MCF 10A (cell line): ENCODE results near the gene PSMD3. TPM values are rescaled to one million over a fixed set of nuclear protein-coding genes. Genes with fewer than 3 reads are reported as not detected.
"Not testable (repeated sequence)": the region's sequence is repeated elsewhere in the genome, so short reads cannot be mapped to it uniquely, and the experiment has no call there.

ENCODE experiments used
- BruUV-seq: library from RNA; stranded (reverse); fragments of 400-500 nt; replicated peaks from 2 replicates; lab custom pipeline; 2021; lab: Mats Ljungman, UMichigan
- CTCF ChIA-PET: fragments of 300-600 bp; sonication (Branson Sonifier 250); formaldehyde crosslinking; extraction: SDS; loops from one replicate; lab custom pipeline; 2021; ENCODE audit warnings: antibody characterized with exemption, inconsistent platforms; lab: Yijun Ruan, JAX
- POLR2A ChIA-PET: fragments of 300-600, 350-650 bp; sonication (Branson Sonifier 250); formaldehyde crosslinking; extraction: SDS; loops from one replicate; lab custom pipeline; 2020; ENCODE audit warnings: antibody characterized with exemption, inconsistent platforms; lab: Yijun Ruan, JAX
- DNase-seq: peaks from one replicate; pipeline ENCODE4 v3.0.0-alpha.2; 2018; ENCODE audit not compliant: unreplicated experiment
- H3K27ac Mint-ChIP-seq: one replicate; pipeline ENCODE4 v1.8.0; 2022; ENCODE audit warnings: mild to moderate bottlenecking, low read depth, mixed read lengths; ENCODE audit not compliant: unreplicated experiment
- H3K27me3 Mint-ChIP-seq: one replicate; pipeline ENCODE4 v1.8.0; 2022; ENCODE audit warnings: mixed read lengths; ENCODE audit not compliant: insufficient read depth, unreplicated experiment
- H3K36me3 Mint-ChIP-seq: one replicate; pipeline ENCODE4 v1.8.0; 2022; ENCODE audit warnings: mild to moderate bottlenecking, moderate library complexity, mixed read lengths; ENCODE audit not compliant: insufficient read depth, unreplicated experiment
- H3K4me1 Mint-ChIP-seq: one replicate; pipeline ENCODE4 v1.8.0; 2022; ENCODE audit warnings: mixed read lengths; ENCODE audit not compliant: insufficient read depth, unreplicated experiment
- H3K4me3 Mint-ChIP-seq: one replicate; pipeline ENCODE4 v1.8.0; 2022; ENCODE audit warnings: mild to moderate bottlenecking, moderate library complexity, mixed read lengths; ENCODE audit not compliant: unreplicated experiment
- H3K9me3 Mint-ChIP-seq: one replicate; pipeline ENCODE4 v1.8.0; 2022; ENCODE audit warnings: mixed read lengths; ENCODE audit not compliant: unreplicated experiment
- intact Hi-C: fragments of 100-400 bp; cut with micrococcal nuclease; formaldehyde crosslinking; loops from 2 replicates; pipeline ENCODE4 v1.14.1; 2022
- total RNA-seq: library from RNA; stranded (reverse); gene quantifications from 2 replicates; pipeline ENCODE4 v1.2.3, GENCODE V29; 2022
- TF ChIP-seq, protein P1 (sequence below): fragments of 200-600 bp; IDR thresholded peaks from one replicate; pipeline ENCODE4 v1.8.0; 2022; ENCODE audit warnings: antibody characterized with exemption, mild to moderate bottlenecking; ENCODE audit not compliant: unreplicated experiment

Gene PSMD3
- total RNA-seq, 1 experiment from 2014 or later: 95.3 TPM

DNA sequence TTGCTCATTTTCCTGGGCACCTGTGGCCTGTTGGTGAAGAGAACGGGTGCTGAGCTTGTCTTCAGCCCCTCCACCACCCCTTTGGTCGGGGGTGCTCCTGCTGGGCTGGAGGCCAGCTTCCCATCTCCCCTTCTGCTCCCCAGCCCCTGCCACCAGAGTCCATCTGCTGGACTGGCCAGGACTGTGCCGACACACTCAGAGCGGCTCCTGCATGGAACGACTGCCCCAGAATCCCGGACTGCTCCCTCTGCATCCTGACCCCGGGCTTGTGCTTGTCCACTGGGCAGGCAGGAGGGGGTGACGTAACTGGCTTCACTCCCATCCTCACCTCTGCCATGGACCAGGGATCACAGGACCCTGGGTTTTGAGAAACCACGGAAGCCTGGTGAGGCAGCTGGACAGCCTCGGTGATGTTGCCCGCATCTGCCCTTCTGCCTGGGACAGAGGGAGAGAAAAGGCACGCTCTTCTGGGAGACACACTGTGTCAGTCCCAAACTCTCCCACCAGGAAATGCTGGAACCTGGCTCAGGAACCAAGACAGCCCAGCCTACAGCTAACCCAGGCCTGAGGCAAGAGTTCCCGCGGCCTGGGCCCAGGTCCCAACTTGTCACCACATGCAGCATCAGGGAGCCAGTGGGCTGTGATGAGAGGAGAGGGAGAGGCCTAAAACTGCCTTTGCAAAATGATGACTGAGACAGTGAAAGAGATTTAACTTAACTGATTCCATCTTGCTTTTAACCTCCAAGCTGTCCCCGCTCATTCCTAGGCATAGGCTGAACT lies 33.9 kb upstream of the PSMD3 start:
- Mint-ChIP-seq H3K9me3 (no peaks in the 10 kb centered on the region), H3K27me3 (peaks cover 30% of the 10 kb centered on the region), H3K4me3 (no peak overlapping the region), H3K36me3 (no peaks in the 10 kb centered on the region), H3K27ac (no peak overlapping the region), H3K4me1 (no peaks in the 10 kb centered on the region)
- DNase-seq: no peak
- no TSS peak for BruUV-seq
- POLR2A ChIA-PET: interaction anchor here (1.4 kb wide), 1 partner anchor 9 kb away, joined by 5 read pairs; no protein-coding TSS in a partner anchor
- CTCF ChIA-PET: no interaction called here
- TF ChIP-seq, protein P1, sequence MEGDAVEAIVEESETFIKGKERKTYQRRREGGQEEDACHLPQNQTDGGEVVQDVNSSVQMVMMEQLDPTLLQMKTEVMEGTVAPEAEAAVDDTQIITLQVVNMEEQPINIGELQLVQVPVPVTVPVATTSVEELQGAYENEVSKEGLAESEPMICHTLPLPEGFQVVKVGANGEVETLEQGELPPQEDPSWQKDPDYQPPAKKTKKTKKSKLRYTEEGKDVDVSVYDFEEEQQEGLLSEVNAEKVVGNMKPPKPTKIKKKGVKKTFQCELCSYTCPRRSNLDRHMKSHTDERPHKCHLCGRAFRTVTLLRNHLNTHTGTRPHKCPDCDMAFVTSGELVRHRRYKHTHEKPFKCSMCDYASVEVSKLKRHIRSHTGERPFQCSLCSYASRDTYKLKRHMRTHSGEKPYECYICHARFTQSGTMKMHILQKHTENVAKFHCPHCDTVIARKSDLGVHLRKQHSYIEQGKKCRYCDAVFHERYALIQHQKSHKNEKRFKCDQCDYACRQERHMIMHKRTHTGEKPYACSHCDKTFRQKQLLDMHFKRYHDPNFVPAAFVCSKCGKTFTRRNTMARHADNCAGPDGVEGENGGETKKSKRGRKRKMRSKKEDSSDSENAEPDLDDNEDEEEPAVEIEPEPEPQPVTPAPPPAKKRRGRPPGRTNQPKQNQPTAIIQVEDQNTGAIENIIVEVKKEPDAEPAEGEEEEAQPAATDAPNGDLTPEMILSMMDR: no peak
- intact Hi-C loops: no loop called here

DNA sequence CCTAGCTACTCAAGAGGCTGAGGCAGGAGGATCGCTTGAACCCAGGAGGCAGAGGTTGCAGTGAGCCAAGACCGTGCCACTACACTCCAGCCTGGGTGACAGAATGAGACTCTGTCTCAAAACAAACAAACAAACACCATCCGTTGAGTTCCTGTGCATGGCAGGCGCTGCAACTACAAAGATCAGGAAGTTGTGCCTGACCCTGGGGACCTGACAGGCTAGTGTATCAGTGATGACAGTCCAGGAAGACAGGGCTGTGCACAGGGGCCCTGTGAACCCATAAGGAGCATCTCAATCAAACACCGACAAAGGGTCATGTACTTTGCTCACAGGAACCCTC lies 32.1 kb upstream of the PSMD3 start:
- H3K27ac Mint-ChIP-seq, intact Hi-C loops, POLR2A ChIA-PET, BruUV-seq, H3K9me3 Mint-ChIP-seq, H3K4me1 Mint-ChIP-seq, DNase-seq, H3K36me3 Mint-ChIP-seq, H3K4me3 Mint-ChIP-seq: not testable (repeated sequence)
- CTCF ChIA-PET: interaction anchor here (0.6 kb wide), 1 partner anchor 66 kb away, joined by 3 read pairs; no protein-coding TSS in a partner anchor
- H3K27me3 Mint-ChIP-seq: peaks cover 22% of the 10 kb centered on the region

DNA sequence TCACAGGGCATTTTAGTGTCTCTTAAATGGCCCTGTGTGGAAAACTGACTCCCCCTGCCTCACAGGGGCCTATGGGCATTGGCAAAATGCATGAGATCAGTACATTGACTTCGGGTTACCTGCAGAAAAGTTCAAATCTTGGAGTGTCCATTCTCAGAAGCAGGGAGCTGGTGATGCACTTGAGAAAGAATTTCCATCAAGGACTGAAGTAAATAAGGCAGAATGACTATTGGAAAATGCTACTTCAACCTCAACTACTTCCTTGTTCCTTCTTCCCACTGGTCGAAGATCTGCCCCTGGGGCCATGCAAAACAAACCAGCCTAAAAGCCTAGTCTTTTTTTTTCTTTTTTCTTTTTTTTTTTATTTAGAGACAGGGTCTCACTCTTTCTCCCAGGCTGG lies 31.6 kb upstream of the PSMD3 start:
- Mint-ChIP-seq H3K27me3 (peaks cover 22% of the 10 kb centered on the region), H3K27ac (no peak overlapping the region), H3K4me1 (no peaks in the 10 kb centered on the region), H3K4me3 (no peak overlapping the region), H3K36me3 (no peaks in the 10 kb centered on the region), H3K9me3 (no peaks in the 10 kb centered on the region)
- POLR2A ChIA-PET: no interaction called here
- TF ChIP-seq, protein P1: no peak
- DNase-seq: no peak
- CTCF ChIA-PET: interaction anchor here (0.6 kb wide), 1 partner anchor 66 kb away, joined by 3 read pairs; no protein-coding TSS in a partner anchor
- BruUV-seq: no TSS peak
- intact Hi-C loops: no loop called here

DNA sequence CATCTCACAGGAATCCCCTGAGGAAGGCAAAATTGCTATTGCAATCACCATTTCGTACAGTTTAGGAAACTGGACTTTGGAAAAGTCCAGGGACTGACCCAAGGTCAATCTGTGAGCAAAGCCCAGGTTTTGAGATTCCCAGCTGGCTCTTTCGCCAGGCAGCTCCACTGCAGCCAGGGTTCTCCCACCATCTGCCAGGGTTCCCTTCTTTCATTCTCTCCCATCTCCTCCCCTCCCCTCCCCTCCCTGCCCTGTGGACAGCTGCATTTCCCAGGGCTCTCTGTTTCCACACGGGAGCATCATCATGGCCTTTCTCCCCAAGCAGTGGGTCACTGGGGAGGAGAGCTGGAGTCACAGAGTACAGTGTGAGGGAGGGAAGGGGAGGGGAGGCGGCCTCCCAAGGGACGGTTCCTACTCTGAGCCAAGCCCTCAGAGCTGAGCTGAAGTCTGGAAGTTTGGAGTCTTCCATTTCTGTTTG lies 29.7 kb upstream of the PSMD3 start:
- Mint-ChIP-seq H3K4me3 (no peak overlapping the region), H3K4me1 (no peaks in the 10 kb centered on the region), H3K9me3 (no peaks in the 10 kb centered on the region), H3K27ac (no peak overlapping the region), H3K27me3 (peaks cover 22% of the 10 kb centered on the region), H3K36me3 (no peaks in the 10 kb centered on the region)
- no TSS peak for BruUV-seq
- ChIA-PET CTCF (interaction anchor here (0.6 to 0.8 kb wide), 3 partner anchors 79 to 1594 kb away, joined by 3 read pairs; no protein-coding TSS in a partner anchor), POLR2A (interaction anchor here (0.5 kb wide), 1 partner anchor 22 kb away, joined by 4 read pairs; no protein-coding TSS in a partner anchor)
- intact Hi-C loops: no loop called here
- TF ChIP-seq, protein P1: no peak
- DNase-seq: no peak
